B cell (primary cell): ENCODE results near the gene GRIK5. TPM values are rescaled to one million over a fixed set of nuclear protein-coding genes. Genes with fewer than 3 reads are reported as not detected.
A peak's percentile ranks its signal among the peaks of the same experiment; 100 is the strongest.
"Not testable (repeated sequence)": the region's sequence is repeated elsewhere in the genome, so short reads cannot be mapped to it uniquely, and the experiment has no call there.

ENCODE experiments used
- ATAC-seq: fragments of 200-7000 bp; cut with Tn5 transposase; one replicate; pipeline ENCODE4 v1.10.0; 2021; ENCODE audit warnings: low read depth, mild to moderate bottlenecking, moderate number of reproducible peaks, moderate library complexity
- CTCF ChIA-PET: fragments of 350-600 bp; sonication (Branson Sonifier 250); formaldehyde crosslinking; loops from one replicate; lab custom pipeline; 2021; ENCODE audit warnings: antibody characterized with exemption, inconsistent platforms; lab: Charles Lee
- POLR2A ChIA-PET: fragments of 350-600 bp; sonication (Branson Sonifier 250); formaldehyde crosslinking; loops from one replicate; lab custom pipeline; 2021; ENCODE audit warnings: antibody characterized with exemption; lab: Charles Lee
- DNase-seq: peaks from one replicate; pipeline ENCODE4 v3.0.0; 2013
- H2AFZ ChIP-seq: 2 replicates; pipeline ENCODE4 v1.6.1; 2012; ENCODE audit warnings: mild to moderate bottlenecking, low read depth, low read length; ENCODE audit not compliant: insufficient read depth, poor library complexity, severe bottlenecking
- H3K27ac ChIP-seq, 2 donors: 1 replicate in 1 of 2; 2 replicates in 1 of 2; pipeline ENCODE4 v1.5.1; 2012 to 2013; ENCODE audit warnings: low read length in 2 of 2, mild to moderate bottlenecking in 2 of 2, moderate library complexity in 1 of 2
- H3K27me3 ChIP-seq, 4 experiments: fragments of 200-600 bp in 1 of 4; sonication (generic) in 1 of 4; replicated peaks in 1 of 4; 1 replicate in 2 of 4; 2 replicates in 2 of 4; pipeline versions ENCODE4 v1.6.1 to v1.7.0; 2013 to 2016; ENCODE audit warnings: low read length in 3 of 4, mild to moderate bottlenecking in 2 of 4, mixed read lengths in 1 of 4, moderate library complexity in 1 of 4; ENCODE audit not compliant: insufficient read depth in 4 of 4, control insufficient read depth in 3 of 4; ENCODE audit errors: control extremely low read depth in 1 of 4
- H3K36me3 ChIP-seq, 2 experiments: replicated peaks in 1 of 2; 1 replicate in 1 of 2; 2 replicates in 1 of 2; pipeline versions ENCODE4 v1.6.1 to v1.7.1; 2013; ENCODE audit warnings: low read length in 1 of 2; ENCODE audit not compliant: insufficient read depth in 2 of 2, control insufficient read depth in 1 of 2; ENCODE audit errors: control extremely low read depth in 1 of 2, extremely low read depth in 1 of 2
- H3K4me1 ChIP-seq, 2 donors: fragments of 200-600 bp in 1 of 2; sonication (generic) in 1 of 2; 1 replicate in 1 of 2; 2 replicates in 1 of 2; pipeline versions ENCODE4 v1.5.1 to v1.6.1; 2013 to 2017; ENCODE audit warnings: low read length in 2 of 2; ENCODE audit not compliant: control insufficient read depth in 2 of 2, insufficient read depth in 2 of 2
- H3K4me2 ChIP-seq: replicated peaks from 2 replicates; pipeline ENCODE3; 2012; ENCODE audit warnings: mild to moderate bottlenecking, low read depth, low read length; ENCODE audit not compliant: poor library complexity, severe bottlenecking
- H3K4me3 ChIP-seq, 5 experiments: fragments of 200-600 bp in 1 of 5; sonication (generic) in 1 of 5; 1 replicate in 3 of 5; 2 replicates in 2 of 5; pipeline versions ENCODE4 v1.5.1 to v1.7.0; 2011 to 2016; ENCODE audit warnings: low read length in 4 of 5, mild to moderate bottlenecking in 4 of 5, low read depth in 2 of 5, control low read depth in 1 of 5, moderate library complexity in 1 of 5; ENCODE audit not compliant: insufficient read depth in 1 of 5; ENCODE audit errors: control extremely low read depth in 1 of 5, extremely low read depth in 1 of 5
- H3K79me2 ChIP-seq: fragments of 200-600 bp; sonication (generic); one replicate; pipeline ENCODE4 v1.6.0; 2016; ENCODE audit warnings: low read length; ENCODE audit not compliant: control insufficient read depth, insufficient read depth
- H3K9ac ChIP-seq: fragments of 200-600 bp; sonication (generic); 2 replicates; pipeline ENCODE4 v1.6.1; 2017; ENCODE audit warnings: mild to moderate bottlenecking, low read length, moderate library complexity
- H3K9me3 ChIP-seq, 3 donors: one replicate each; pipeline versions ENCODE4 v1.6.1 to v1.7.1; 2013; ENCODE audit warnings: low read length in 2 of 3; ENCODE audit not compliant: control insufficient read depth in 2 of 3, insufficient read depth in 1 of 3; ENCODE audit errors: control extremely low read depth in 1 of 3
- H4K20me1 ChIP-seq: 2 replicates; pipeline ENCODE4 v1.6.0; 2012; ENCODE audit warnings: mild to moderate bottlenecking, low read length; ENCODE audit not compliant: insufficient read depth, control insufficient read depth, poor library complexity, severe bottlenecking
- H3K27ac Mint-ChIP-seq: one replicate; pipeline ENCODE4 v1.8.0; 2021; ENCODE audit warnings: mixed read lengths
- H3K27me3 Mint-ChIP-seq: one replicate; pipeline ENCODE4 v1.8.0; 2021; ENCODE audit warnings: mixed read lengths
- H3K4me1 Mint-ChIP-seq: one replicate; pipeline ENCODE4 v1.8.0; 2021; ENCODE audit warnings: mixed read lengths
- H3K4me3 Mint-ChIP-seq: one replicate; pipeline ENCODE4 v1.8.0; 2021; ENCODE audit warnings: mixed read lengths
- H3K9me3 Mint-ChIP-seq: one replicate; pipeline ENCODE4 v1.8.0; 2022; ENCODE audit warnings: mixed read lengths; ENCODE audit not compliant: insufficient read depth
- EZH2 ChIP-seq: IDR thresholded peaks from 2 replicates; pipeline ENCODE4 v1.6.1; 2012; ENCODE audit warnings: borderline replicate concordance, low read depth, mild to moderate bottlenecking, moderate library complexity, low read length; ENCODE audit not compliant: insufficient read depth, poor library complexity, severe bottlenecking
- WGBS: methylation state at CpG from one replicate; pipeline ENCODE4 v1.1.5; 2013; ENCODE audit warnings: missing lambda C conversion rate; ENCODE audit not compliant: insufficient coverage; 5-methylcytosine and 5-hydroxymethylcytosine counted together
- intact Hi-C: fragments of 100-400 bp; cut with micrococcal nuclease; formaldehyde crosslinking; loops from one replicate; pipeline ENCODE4 v1.10.0; 2022
- polyA plus RNA-seq: library from polyadenylated mRNA; depleted of rRNA; stranded (reverse); fragments of >200 nt; gene quantifications from 2 replicates; pipeline ENCODE4 v1.2.3, GENCODE V29; 2012
- total RNA-seq, 2 donors: library from RNA; stranded (reverse); fragments of 120-200 nt in 1 of 2; gene quantifications; 1 replicate in 1 of 2; 2 replicates in 1 of 2; pipeline versions ENCODE4 v1.2.3 to v1.2.4, GENCODE V29; 2013 to 2022
- TF ChIP-seq, protein P1 (sequence below): fragments of 200-600 bp; IDR thresholded peaks from one replicate; pipeline ENCODE4 v1.8.0; 2022; ENCODE audit warnings: antibody characterized with exemption, mild to moderate bottlenecking

Gene GRIK5
- total and polyA plus RNA-seq, 2 donors (not counting 1 experiment from before 2014, with no cell fraction given) = 0.09 to 0.27 TPM

DNA sequence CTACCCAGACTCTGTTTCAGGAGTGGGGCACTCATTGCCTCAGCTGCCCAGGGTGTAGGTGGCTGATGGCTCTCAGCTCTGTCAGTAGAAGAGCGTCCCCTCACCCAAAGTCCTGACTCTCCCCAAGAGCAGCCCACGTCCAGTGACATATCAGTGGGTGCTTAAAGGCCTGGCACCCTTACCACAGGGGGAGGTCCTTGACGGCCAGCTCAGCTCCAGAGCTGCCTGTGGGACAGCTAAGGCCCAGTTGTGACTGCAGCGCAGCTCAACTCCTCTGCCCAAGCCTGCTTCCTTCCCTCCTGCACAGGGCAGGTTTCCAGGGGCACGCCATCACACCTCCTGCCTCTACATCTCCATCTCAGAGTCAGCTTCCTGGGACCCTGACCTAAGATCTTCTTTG lies 32.4 kb downstream of the GRIK5 start:
- no peak for DNase-seq
- POLR2A ChIA-PET = no interaction called here
- CTCF ChIA-PET = interaction anchor here (1.0 to 1.6 kb wide), 2 partner anchors 9 to 87 kb away, joined by 3 to 5 read pairs; no protein-coding TSS in a partner anchor
- 92% methylated on average over 4 of the region's 5 CpGs for WGBS
- intact Hi-C loops = no loop called here
- no peak for TF ChIP-seq EZH2
- TF ChIP-seq, protein P1, sequence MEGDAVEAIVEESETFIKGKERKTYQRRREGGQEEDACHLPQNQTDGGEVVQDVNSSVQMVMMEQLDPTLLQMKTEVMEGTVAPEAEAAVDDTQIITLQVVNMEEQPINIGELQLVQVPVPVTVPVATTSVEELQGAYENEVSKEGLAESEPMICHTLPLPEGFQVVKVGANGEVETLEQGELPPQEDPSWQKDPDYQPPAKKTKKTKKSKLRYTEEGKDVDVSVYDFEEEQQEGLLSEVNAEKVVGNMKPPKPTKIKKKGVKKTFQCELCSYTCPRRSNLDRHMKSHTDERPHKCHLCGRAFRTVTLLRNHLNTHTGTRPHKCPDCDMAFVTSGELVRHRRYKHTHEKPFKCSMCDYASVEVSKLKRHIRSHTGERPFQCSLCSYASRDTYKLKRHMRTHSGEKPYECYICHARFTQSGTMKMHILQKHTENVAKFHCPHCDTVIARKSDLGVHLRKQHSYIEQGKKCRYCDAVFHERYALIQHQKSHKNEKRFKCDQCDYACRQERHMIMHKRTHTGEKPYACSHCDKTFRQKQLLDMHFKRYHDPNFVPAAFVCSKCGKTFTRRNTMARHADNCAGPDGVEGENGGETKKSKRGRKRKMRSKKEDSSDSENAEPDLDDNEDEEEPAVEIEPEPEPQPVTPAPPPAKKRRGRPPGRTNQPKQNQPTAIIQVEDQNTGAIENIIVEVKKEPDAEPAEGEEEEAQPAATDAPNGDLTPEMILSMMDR = no peak
- Mint-ChIP-seq H3K27ac (no peak overlapping the region), H3K27me3 (no peaks in the 10 kb centered on the region), H3K9me3 (no peaks in the 10 kb centered on the region), H3K4me3 (no peak overlapping the region), H3K4me1 (peaks cover 6% of the 10 kb centered on the region)
- H4K20me1 ChIP-seq = no peaks in the 10 kb centered on the region
- no peak overlapping the region for H3K4me3 ChIP-seq
- no peaks in the 10 kb centered on the region for H3K36me3 ChIP-seq
- ATAC-seq = no peak
- no peak overlapping the region for H3K27ac ChIP-seq
- H3K4me1 ChIP-seq = peaks cover 0 to 5% of the 10 kb centered on the region in 2 donors
- H3K27me3 ChIP-seq = no peaks in the 10 kb centered on the region
- no peak overlapping the region for H3K4me2 ChIP-seq
- H3K9ac ChIP-seq = no peak overlapping the region
- no peak overlapping the region for H2AFZ ChIP-seq
- H3K79me2 ChIP-seq = no peaks in the 10 kb centered on the region
- H3K9me3 ChIP-seq = no peaks in the 10 kb centered on the region

DNA sequence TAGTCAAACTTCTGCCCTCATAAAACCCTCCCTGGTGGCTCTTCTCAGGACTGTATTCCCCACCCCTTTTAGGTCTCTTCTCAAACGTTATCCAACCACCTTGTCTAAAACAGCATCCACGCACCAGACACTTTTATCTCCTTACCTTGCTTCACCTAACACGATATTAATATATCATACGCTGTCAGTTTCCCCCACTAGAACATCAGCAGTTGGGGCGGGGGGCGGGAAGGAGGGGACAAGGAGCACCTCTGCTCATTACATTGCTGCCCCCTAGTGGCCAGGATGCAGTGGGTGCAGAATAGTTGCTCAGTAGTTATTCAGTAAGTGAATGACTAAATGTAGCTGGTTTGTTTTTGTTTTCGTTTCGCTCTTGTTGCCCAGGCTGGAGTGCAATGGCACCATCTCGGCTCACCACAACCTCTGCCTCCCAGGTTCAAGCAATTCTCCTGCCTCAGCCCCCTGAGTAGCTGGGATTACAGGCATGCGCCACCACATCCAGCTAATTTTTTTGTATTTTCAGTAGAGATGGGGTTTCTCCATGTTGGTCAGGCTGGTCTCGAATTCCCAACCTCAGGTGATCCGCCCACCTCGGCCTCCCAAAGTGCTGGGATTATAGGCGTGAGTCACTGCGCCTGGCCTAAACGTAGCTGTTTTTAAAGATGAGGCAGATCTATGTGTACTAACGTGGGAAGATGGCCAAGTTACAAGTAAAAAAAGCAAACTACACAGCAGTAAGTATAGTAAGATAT lies 35.2 kb downstream of the GRIK5 start:
- Histone ChIP-seq H2AFZ (peak overlapping the region; percentile 10), H3K4me2 (peak overlapping the region; percentile 40)
- H3K4me1 ChIP-seq, H3K27me3 ChIP-seq, H3K27me3 Mint-ChIP-seq, POLR2A ChIA-PET, H3K4me3 ChIP-seq, H3K9me3 ChIP-seq, H4K20me1 ChIP-seq, H3K4me3 Mint-ChIP-seq, H3K27ac ChIP-seq, H3K9me3 Mint-ChIP-seq, H3K9ac ChIP-seq, H3K36me3 ChIP-seq, H3K27ac Mint-ChIP-seq, H3K4me1 Mint-ChIP-seq, H3K79me2 ChIP-seq: not testable (repeated sequence)
- ATAC-seq = peak; percentile 81
- CTCF ChIA-PET = interaction anchor here (0.5 to 2.0 kb wide), 21 partner anchors 11 to 431 kb away, joined by 3 to 13 read pairs (median 3); partner anchors contain the start of genes ARHGEF1, RABAC1 and RPS19
- WGBS = 56% methylated on average over 1 of the region's 17 CpGs
- intact Hi-C loops = loop anchor here (1.0 kb wide), 1 partner anchor 162 kb away; no protein-coding TSS in a partner anchor
- DNase-seq = peak; percentile 80
- TF ChIP-seq, protein P1 = peak; percentile 86
